HepG2 (cell line): ENCODE data around the gene TAS1R3. TPM values are rescaled to one million over a fixed set of nuclear protein-coding genes. Genes with fewer than 3 reads are reported as not detected.
A peak's percentile ranks its signal among the peaks of the same experiment; 100 is the strongest.

Experiments used
- GATAD2A ChIP-seq: IDR thresholded peaks from 2 replicates; pipeline ENCODE4 v1.6.1; 2016
- KDM6A ChIP-seq: IDR thresholded peaks from 2 replicates; pipeline ENCODE4 v1.6.1; 2016; ENCODE audit warnings: low read depth
- MXD4 ChIP-seq: IDR thresholded peaks from 2 replicates; pipeline ENCODE4 v1.6.1; 2016; ENCODE audit warnings: mild to moderate bottlenecking, missing biosample characterization, missing genetic modification reagents
- NR2F6 ChIP-seq, 2 experiments: IDR thresholded peaks; 2 replicates each; pipeline ENCODE4 v1.6.1; 2016; ENCODE audit warnings: antibody characterized with exemption in 1 of 2, mild to moderate bottlenecking in 1 of 2
- SALL2 ChIP-seq: sonication (generic); formaldehyde crosslinking; IDR thresholded peaks from 2 replicates; pipeline ENCODE4 v1.8.1; 2023; ENCODE audit warnings: mild to moderate bottlenecking, missing genetic modification reagents, inconsistent platforms
- SPEN ChIP-seq: sonication (generic); formaldehyde crosslinking; IDR thresholded peaks from 2 replicates; pipeline ENCODE4 v1.5.1; 2020; ENCODE audit warnings: low read depth, mild to moderate bottlenecking, missing genetic modification reagents
- SRY ChIP-seq: sonication (generic); formaldehyde crosslinking; IDR thresholded peaks from 2 replicates; pipeline ENCODE4 v1.8.0; 2022; ENCODE audit warnings: mild to moderate bottlenecking, missing genetic modification reagents
- TEAD3 ChIP-seq: optimal IDR thresholded peaks from 2 replicates; pipeline ENCODE3; 2016; ENCODE audit warnings: borderline replicate concordance
- ZFP36L1 ChIP-seq: sonication (generic); formaldehyde crosslinking; IDR thresholded peaks from 2 replicates; pipeline ENCODE4 v1.8.0; 2022; ENCODE audit warnings: mild to moderate bottlenecking, missing genetic modification reagents, moderate library complexity
- ZNF232 ChIP-seq: sonication (generic); formaldehyde crosslinking; IDR thresholded peaks from 2 replicates; pipeline ENCODE4 v1.4.0; 2020; ENCODE audit warnings: missing genetic modification reagents, borderline replicate concordance
- ZNF720 ChIP-seq: sonication (generic); formaldehyde crosslinking; IDR thresholded peaks from 2 replicates; pipeline ENCODE4 v1.4.0; 2020; ENCODE audit warnings: missing genetic modification reagents
- ZNF772 ChIP-seq: sonication (generic); formaldehyde crosslinking; IDR thresholded peaks from 2 replicates; pipeline ENCODE4 v1.5.0; 2020; ENCODE audit warnings: mild to moderate bottlenecking, missing genetic modification reagents
- ZNF782 ChIP-seq: sonication (generic); formaldehyde crosslinking; IDR thresholded peaks from 2 replicates; pipeline ENCODE4 v1.4.0; 2020; ENCODE audit warnings: missing genetic modification reagents, mild to moderate bottlenecking, borderline replicate concordance
- polyA plus RNA-seq, 8 experiments: library from polyadenylated mRNA; depleted of rRNA in 3 of 8; stranded (reverse) in 7 of 8; unstranded in 1 of 8; fragments of >200 nt; fragmentation: Illumina TruSeq in 4 of 8; extraction: Trizol in 4 of 8; gene quantifications; 2 replicates each; pipeline versions ENCODE4 v1.2.1 to v1.2.3, GENCODE V29; 2011 to 2016; ENCODE audit warnings: low read depth in 4 of 8, missing spikeins in 1 of 8, mixed read lengths in 1 of 8; ENCODE audit not compliant: insufficient read depth in 1 of 8
- total RNA-seq, 5 experiments: library from RNA; depleted of rRNA; stranded (reverse); fragments of >200 nt; fragmentation: Illumina TruSeq; extraction: Trizol; gene quantifications; 2 replicates each; pipeline ENCODE4 v1.2.3, GENCODE V29; 2016; ENCODE audit warnings: low read depth in 1 of 5
- TF ChIP-seq, protein P1 (sequence below): sonication (generic); formaldehyde crosslinking; IDR thresholded peaks from 2 replicates; pipeline ENCODE4 v1.4.0; 2020; ENCODE audit warnings: missing genetic modification reagents
- TF ChIP-seq, protein P2 (sequence below): sonication (generic); formaldehyde crosslinking; conservative IDR thresholded peaks from 2 replicates; pipeline ENCODE4 v1.8.0; 2022; ENCODE audit warnings: low read depth, missing genetic modification reagents
- TF ChIP-seq, protein P3 (sequence below): sonication (generic); formaldehyde crosslinking; IDR thresholded peaks from 2 replicates; pipeline ENCODE4 v1.5.0; 2020; ENCODE audit warnings: mild to moderate bottlenecking, missing genetic modification reagents, moderate library complexity
- TF ChIP-seq, protein P4 (sequence below): sonication (generic); formaldehyde crosslinking; IDR thresholded peaks from 2 replicates; pipeline ENCODE4 v1.4.0; 2020; ENCODE audit warnings: missing genetic modification reagents
- TF ChIP-seq, protein P5 (sequence below): sonication (generic); formaldehyde crosslinking; IDR thresholded peaks from 2 replicates; pipeline ENCODE4 v1.8.1; 2023; ENCODE audit warnings: mild to moderate bottlenecking, missing genetic modification reagents

The TAS1R3 gene
- total and polyA plus RNA-seq, 2 of the 13 experiments (the other 11 are each of a cell fraction or from before 2014, with no cell fraction given) = 0.13 to 0.15 TPM

DNA sequence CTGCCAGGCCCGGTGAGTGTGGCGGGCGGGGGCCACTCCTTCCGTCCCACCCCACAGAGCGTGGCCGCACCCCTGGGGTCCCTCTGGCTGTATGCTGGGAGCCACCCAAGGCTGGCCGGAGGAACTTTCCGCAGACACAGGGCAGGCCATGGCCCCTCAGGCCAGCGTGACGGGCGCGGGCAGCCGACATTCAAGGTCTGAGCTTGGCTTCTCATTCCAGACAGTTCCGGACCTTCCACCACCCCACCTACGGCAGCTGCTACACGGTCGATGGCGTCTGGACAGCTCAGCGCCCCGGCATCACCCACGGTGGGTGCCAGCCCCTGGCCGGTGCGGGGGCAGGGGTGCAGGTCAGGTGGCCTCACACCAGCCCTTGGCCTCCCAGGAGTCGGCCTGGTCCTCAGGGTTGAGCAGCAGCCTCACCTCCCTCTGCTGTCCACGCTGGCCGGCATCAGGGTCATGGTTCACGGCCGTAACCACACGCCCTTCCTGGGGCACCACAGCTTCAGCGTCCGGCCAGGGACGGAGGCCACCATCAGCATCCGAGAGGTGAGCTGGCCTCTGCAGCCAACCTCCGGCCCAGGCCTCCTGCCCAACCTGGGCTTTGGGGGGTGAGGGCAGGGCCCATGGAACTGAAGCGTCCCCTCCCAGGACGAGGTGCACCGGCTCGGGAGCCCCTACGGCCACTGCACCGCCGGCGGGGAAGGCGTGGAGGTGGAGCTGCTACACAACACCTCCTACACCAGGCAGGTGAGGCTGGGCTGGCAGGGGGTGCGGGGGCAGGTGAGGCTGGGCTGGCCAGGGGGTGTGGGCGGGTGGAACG is 43.6 kb upstream of the TAS1R3 start (continued):
- TF ChIP-seq, protein P1, sequence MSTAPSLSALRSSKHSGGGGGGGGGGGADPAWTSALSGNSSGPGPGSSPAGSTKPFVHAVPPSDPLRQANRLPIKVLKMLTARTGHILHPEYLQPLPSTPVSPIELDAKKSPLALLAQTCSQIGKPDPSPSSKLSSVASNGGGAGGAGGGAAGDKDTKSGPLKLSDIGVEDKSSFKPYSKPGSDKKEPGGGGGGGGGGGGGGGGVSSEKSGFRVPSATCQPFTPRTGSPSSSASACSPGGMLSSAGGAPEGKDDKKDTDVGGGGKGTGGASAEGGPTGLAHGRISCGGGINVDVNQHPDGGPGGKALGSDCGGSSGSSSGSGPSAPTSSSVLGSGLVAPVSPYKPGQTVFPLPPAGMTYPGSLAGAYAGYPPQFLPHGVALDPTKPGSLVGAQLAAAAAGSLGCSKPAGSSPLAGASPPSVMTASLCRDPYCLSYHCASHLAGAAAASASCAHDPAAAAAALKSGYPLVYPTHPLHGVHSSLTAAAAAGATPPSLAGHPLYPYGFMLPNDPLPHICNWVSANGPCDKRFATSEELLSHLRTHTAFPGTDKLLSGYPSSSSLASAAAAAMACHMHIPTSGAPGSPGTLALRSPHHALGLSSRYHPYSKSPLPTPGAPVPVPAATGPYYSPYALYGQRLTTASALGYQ = no peak
- TF ChIP-seq, protein P2, sequence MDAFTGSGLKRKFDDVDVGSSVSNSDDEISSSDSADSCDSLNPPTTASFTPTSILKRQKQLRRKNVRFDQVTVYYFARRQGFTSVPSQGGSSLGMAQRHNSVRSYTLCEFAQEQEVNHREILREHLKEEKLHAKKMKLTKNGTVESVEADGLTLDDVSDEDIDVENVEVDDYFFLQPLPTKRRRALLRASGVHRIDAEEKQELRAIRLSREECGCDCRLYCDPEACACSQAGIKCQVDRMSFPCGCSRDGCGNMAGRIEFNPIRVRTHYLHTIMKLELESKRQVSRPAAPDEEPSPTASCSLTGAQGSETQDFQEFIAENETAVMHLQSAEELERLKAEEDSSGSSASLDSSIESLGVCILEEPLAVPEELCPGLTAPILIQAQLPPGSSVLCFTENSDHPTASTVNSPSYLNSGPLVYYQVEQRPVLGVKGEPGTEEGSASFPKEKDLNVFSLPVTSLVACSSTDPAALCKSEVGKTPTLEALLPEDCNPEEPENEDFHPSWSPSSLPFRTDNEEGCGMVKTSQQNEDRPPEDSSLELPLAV (CRISPR knock-in tag) = no peak
- 0 out of 2 replicates have a peak, but pooled peaks have one; percentile 26 for TF ChIP-seq ZFP36L1 (CRISPR knock-in tag)
- TF ChIP-seq KDM6A (CRISPR knock-in tag) = 0 out of 2 replicates have a peak, but pooled peaks have one; percentile 29
- TF ChIP-seq, protein P3, sequence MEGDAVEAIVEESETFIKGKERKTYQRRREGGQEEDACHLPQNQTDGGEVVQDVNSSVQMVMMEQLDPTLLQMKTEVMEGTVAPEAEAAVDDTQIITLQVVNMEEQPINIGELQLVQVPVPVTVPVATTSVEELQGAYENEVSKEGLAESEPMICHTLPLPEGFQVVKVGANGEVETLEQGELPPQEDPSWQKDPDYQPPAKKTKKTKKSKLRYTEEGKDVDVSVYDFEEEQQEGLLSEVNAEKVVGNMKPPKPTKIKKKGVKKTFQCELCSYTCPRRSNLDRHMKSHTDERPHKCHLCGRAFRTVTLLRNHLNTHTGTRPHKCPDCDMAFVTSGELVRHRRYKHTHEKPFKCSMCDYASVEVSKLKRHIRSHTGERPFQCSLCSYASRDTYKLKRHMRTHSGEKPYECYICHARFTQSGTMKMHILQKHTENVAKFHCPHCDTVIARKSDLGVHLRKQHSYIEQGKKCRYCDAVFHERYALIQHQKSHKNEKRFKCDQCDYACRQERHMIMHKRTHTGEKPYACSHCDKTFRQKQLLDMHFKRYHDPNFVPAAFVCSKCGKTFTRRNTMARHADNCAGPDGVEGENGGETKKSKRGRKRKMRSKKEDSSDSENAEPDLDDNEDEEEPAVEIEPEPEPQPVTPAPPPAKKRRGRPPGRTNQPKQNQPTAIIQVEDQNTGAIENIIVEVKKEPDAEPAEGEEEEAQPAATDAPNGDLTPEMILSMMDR = peak; percentile 44; the same call in 1 of the 2 replicates
- TF ChIP-seq, protein P4, sequence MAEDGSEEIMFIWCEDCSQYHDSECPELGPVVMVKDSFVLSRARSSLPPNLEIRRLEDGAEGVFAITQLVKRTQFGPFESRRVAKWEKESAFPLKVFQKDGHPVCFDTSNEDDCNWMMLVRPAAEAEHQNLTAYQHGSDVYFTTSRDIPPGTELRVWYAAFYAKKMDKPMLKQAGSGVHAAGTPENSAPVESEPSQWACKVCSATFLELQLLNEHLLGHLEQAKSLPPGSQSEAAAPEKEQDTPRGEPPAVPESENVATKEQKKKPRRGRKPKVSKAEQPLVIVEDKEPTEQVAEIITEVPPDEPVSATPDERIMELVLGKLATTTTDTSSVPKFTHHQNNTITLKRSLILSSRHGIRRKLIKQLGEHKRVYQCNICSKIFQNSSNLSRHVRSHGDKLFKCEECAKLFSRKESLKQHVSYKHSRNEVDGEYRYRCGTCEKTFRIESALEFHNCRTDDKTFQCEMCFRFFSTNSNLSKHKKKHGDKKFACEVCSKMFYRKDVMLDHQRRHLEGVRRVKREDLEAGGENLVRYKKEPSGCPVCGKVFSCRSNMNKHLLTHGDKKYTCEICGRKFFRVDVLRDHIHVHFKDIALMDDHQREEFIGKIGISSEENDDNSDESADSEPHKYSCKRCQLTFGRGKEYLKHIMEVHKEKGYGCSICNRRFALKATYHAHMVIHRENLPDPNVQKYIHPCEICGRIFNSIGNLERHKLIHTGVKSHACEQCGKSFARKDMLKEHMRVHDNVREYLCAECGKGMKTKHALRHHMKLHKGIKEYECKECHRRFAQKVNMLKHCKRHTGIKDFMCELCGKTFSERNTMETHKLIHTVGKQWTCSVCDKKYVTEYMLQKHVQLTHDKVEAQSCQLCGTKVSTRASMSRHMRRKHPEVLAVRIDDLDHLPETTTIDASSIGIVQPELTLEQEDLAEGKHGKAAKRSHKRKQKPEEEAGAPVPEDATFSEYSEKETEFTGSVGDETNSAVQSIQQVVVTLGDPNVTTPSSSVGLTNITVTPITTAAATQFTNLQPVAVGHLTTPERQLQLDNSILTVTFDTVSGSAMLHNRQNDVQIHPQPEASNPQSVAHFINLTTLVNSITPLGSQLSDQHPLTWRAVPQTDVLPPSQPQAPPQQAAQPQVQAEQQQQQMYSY (CRISPR knock-in tag) = no peak
- TF ChIP-seq SPEN (CRISPR knock-in tag) = peak; percentile 54
- TF ChIP-seq, protein P5, sequence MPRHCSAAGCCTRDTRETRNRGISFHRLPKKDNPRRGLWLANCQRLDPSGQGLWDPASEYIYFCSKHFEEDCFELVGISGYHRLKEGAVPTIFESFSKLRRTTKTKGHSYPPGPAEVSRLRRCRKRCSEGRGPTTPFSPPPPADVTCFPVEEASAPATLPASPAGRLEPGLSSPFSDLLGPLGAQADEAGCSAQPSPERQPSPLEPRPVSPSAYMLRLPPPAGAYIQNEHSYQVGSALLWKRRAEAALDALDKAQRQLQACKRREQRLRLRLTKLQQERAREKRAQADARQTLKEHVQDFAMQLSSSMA (CRISPR knock-in tag) = 0 out of 2 replicates have a peak, but pooled peaks have one; percentile 50
- no peak for TF ChIP-seq ZNF720
- TF ChIP-seq NR2F6 (IDR thresholded peaks at IDR 0.05) = peak; percentile 64; the same call in 1 of the 2 replicates
- peak; percentile 89 for TF ChIP-seq NR2F6 (CRISPR knock-in tag; IDR thresholded peaks at IDR 0.05)
- no peak for TF ChIP-seq MXD4 (CRISPR knock-in tag)
- 0 out of 2 replicates have a peak, but pooled peaks have one; percentile 33 for TF ChIP-seq ZNF232
- peak; percentile 76; the same call in 1 of the 2 replicates for TF ChIP-seq ZNF782 (CRISPR knock-in tag)
- no peak for TF ChIP-seq SRY (CRISPR knock-in tag)
- no peak for TF ChIP-seq ZNF772 (CRISPR knock-in tag)
- TF ChIP-seq SALL2 (CRISPR knock-in tag) = no peak
- peak; percentile 47 for TF ChIP-seq TEAD3 (CRISPR knock-in tag)
- peak; percentile 47; the same call in 1 of the 2 replicates for TF ChIP-seq GATAD2A (CRISPR knock-in tag)
